Right lobe of liver (tissue), 4 donors: Measurements from ENCODE around the gene ESPN.

ENCODE experiments used
- CTCF ChIP-seq, 4 donors: fragments of 200-600 bp in 3 of 4; fragments of 450-650 bp in 1 of 4; IDR thresholded peaks; one replicate each; pipeline versions ENCODE4 v1.5.1 to v1.8.0; 2016 to 2022; ENCODE audit warnings: antibody characterized with exemption in 4 of 4, mild to moderate bottlenecking in 2 of 4
- POLR2A ChIP-seq: fragments of 450-650 bp; IDR thresholded peaks from one replicate; pipeline ENCODE4 v1.6.1; 2017; ENCODE audit warnings: antibody characterized with exemption, mild to moderate bottlenecking
- donor health status: DM: no; HTN: no; CAD: no.
- donor health status: DM: no; HTN: no; CAD: no.
- donor health status: DM: no; HTN: yes; CAD: no.

GRCh38 chr1:6435129-6435528 is 10.6 kb downstream of the ESPN start:
- no peak for TF ChIP-seq CTCF (IDR thresholded peaks at IDR 0.05)
- no peak for TF ChIP-seq POLR2A
